GM23338 (cell line): Measurements from ENCODE around the gene PKN3. TPM values are rescaled to one million over a fixed set of nuclear protein-coding genes. Genes with fewer than 3 reads are reported as not detected.

Source experiments
- ATAC-seq: fragments of 200-7000 bp; cut with Tn5 transposase; 3 replicates; pipeline ENCODE4 v1.9.1; 2020
- DNase-seq: peaks from one replicate; pipeline ENCODE4 v3.0.0-alpha.2; 2015; ENCODE audit warnings: low spot score
- H2AFZ ChIP-seq: fragments of 200-600 bp; sonication (generic); 2 replicates; pipeline ENCODE4 v1.8.0; 2016; ENCODE audit warnings: antibody characterized with exemption, mild to moderate bottlenecking, moderate library complexity
- H3F3A ChIP-seq: fragments of 200-600 bp; sonication (generic); replicated peaks from 2 replicates; pipeline ENCODE4 v1.8.0; 2017; ENCODE audit warnings: antibody characterized with exemption, mixed run types, low read depth
- H3K27ac ChIP-seq: fragments of 200-600 bp; sonication (generic); 2 replicates; pipeline ENCODE4 v1.6.1; 2016; ENCODE audit warnings: low read depth
- H3K27me3 ChIP-seq: fragments of 200-600 bp; sonication (generic); 2 replicates; pipeline ENCODE4 v1.8.0; 2016; ENCODE audit warnings: mild to moderate bottlenecking, mixed run types, moderate library complexity; ENCODE audit not compliant: insufficient read depth
- H3K36me3 ChIP-seq: fragments of 200-600 bp; sonication (generic); 2 replicates; pipeline ENCODE4 v1.8.0; 2016; ENCODE audit warnings: mild to moderate bottlenecking; ENCODE audit not compliant: insufficient read depth
- H3K4me1 ChIP-seq: fragments of 200-600 bp; sonication (generic); 2 replicates; pipeline ENCODE4 v1.8.0; 2016; ENCODE audit warnings: mild to moderate bottlenecking, moderate library complexity; ENCODE audit not compliant: insufficient read depth
- H3K4me2 ChIP-seq: fragments of 200-600 bp; sonication (generic); 2 replicates; pipeline ENCODE4 v1.7.1; 2017; ENCODE audit warnings: mixed run types
- H3K4me3 ChIP-seq: fragments of 200-600 bp; sonication (generic); 2 replicates; pipeline ENCODE4 v1.6.1; 2016; ENCODE audit warnings: mixed run types
- H3K79me2 ChIP-seq: fragments of 200-600 bp; sonication (generic); replicated peaks from 2 replicates; pipeline ENCODE4 v1.8.0; 2017; ENCODE audit warnings: mild to moderate bottlenecking; ENCODE audit not compliant: insufficient read depth
- H3K9me2 ChIP-seq: fragments of 200-600 bp; sonication (generic); 2 replicates; pipeline ENCODE4 v1.8.0; 2017; ENCODE audit not compliant: insufficient read depth
- H4K20me1 ChIP-seq: fragments of 200-600 bp; sonication (generic); replicated peaks from 2 replicates; pipeline ENCODE4 v1.8.0; 2017; ENCODE audit warnings: mild to moderate bottlenecking; ENCODE audit not compliant: insufficient read depth
- H3K27ac Mint-ChIP-seq: 2 replicates; pipeline ENCODE4 v1.8.0; 2020; ENCODE audit warnings: inconsistent platforms, mild to moderate bottlenecking, moderate library complexity, mixed read lengths
- H3K27me3 Mint-ChIP-seq: 3 replicates; pipeline ENCODE4 v1.8.0; 2022; ENCODE audit warnings: low read depth, mild to moderate bottlenecking, moderate library complexity, mixed read lengths, inconsistent platforms; ENCODE audit not compliant: insufficient read depth, poor library complexity
- H3K36me3 Mint-ChIP-seq: 3 replicates; pipeline ENCODE4 v1.8.0; 2021; ENCODE audit warnings: low read depth, mild to moderate bottlenecking, inconsistent platforms, moderate library complexity, mixed read lengths
- H3K4me1 Mint-ChIP-seq: 3 replicates; pipeline ENCODE4 v1.8.0; 2020; ENCODE audit warnings: mild to moderate bottlenecking, inconsistent platforms, mixed read lengths
- H3K4me3 Mint-ChIP-seq: 3 replicates; pipeline ENCODE4 v1.8.0; 2021; ENCODE audit warnings: moderate library complexity, mild to moderate bottlenecking, inconsistent platforms, mixed read lengths
- H3K9me3 Mint-ChIP-seq: 3 replicates; pipeline ENCODE4 v1.8.0; 2020; ENCODE audit warnings: moderate library complexity, mild to moderate bottlenecking, inconsistent platforms, mixed read lengths
- CTCF ChIP-seq, 2 experiments: fragments of 200-600 bp in 1 of 2; sonication (generic) in 1 of 2; conservative IDR thresholded peaks; 2 replicates each; pipeline versions ENCODE4 v1.5.1 to v1.6.1; 2016 to 2017; ENCODE audit warnings: antibody characterized with exemption in 2 of 2, low read depth in 2 of 2, mild to moderate bottlenecking in 2 of 2, moderate library complexity in 1 of 2
- ETS1 ChIP-seq: IDR thresholded peaks from 2 replicates; pipeline ENCODE4 v1.6.1; 2016; ENCODE audit warnings: antibody characterized with exemption
- EZH2phosphoT487 ChIP-seq: fragments of 200-600 bp; sonication (generic); IDR thresholded peaks from one replicate; pipeline ENCODE4 v1.8.1; 2018; ENCODE audit warnings: antibody characterized with exemption; ENCODE audit not compliant: unreplicated experiment
- POLR2AphosphoS5 ChIP-seq: IDR thresholded peaks from 2 replicates; pipeline ENCODE4 v1.6.1; 2016; ENCODE audit warnings: antibody characterized with exemption, low read depth
- ZNF114 ChIP-seq: fragments of 250-450 bp; sonication (Bioruptor Pico); IDR thresholded peaks from 2 replicates; pipeline ENCODE4 v1.5.0; 2020; ENCODE audit warnings: mild to moderate bottlenecking, moderate library complexity
- ZNF462 ChIP-seq: fragments of 250-450 bp; sonication (Bioruptor Pico); IDR thresholded peaks from 2 replicates; pipeline ENCODE4 v1.5.0; 2020; ENCODE audit warnings: mild to moderate bottlenecking, moderate library complexity
- polyA plus RNA-seq: library from polyadenylated mRNA; unstranded; fragments of >200 nt; fragmentation: Nextera tagmentation; extraction: Ambion mirVana; gene quantifications from 2 replicates; pipeline ENCODE4 v1.2.1, GENCODE V29; 2016
- total RNA-seq: library from RNA; depleted of rRNA; stranded (reverse); fragments of >200 nt; shearing (Covaris generic); gene quantifications from 2 replicates; pipeline ENCODE4 v1.2.3, GENCODE V29; 2014

PKN3 gene
- total and polyA plus RNA-seq, 2 experiments from 2014 or later, result 6.2 to 17.7 TPM

- TF ChIP-seq EZH2phosphoT487 (no peak), CTCF (conservative IDR thresholded peaks at IDR 0.05; ENCODE audit: low read depth in 2 of 2) (peak; percentile 40 to 79), POLR2AphosphoS5 (no peak), ETS1 (no peak), ZNF114 (no peak), ZNF462 (CRISPR knock-in tag) (no peak)
- Mint-ChIP-seq H3K27ac (peak overlapping the region; percentile 87), H3K4me1 (peaks cover 9% of the 10 kb centered on the region), H3K4me3 (no peak overlapping the region), H3K36me3 (no peaks in the 10 kb centered on the region), H3K9me3 (no peaks in the 10 kb centered on the region), H3K27me3 (peaks cover 8% of the 10 kb centered on the region)
- no peaks in the 10 kb centered on the region for H3K36me3 ChIP-seq
- H4K20me1 ChIP-seq, result no peaks in the 10 kb centered on the region
- H3K4me2 ChIP-seq, result no peak overlapping the region
- H3K27ac ChIP-seq, result peak overlapping the region; percentile 63; the same call in 1 of the 2 replicates
- peaks cover 5% of the 10 kb centered on the region; the same call in 1 of the 2 replicates for H3K4me1 ChIP-seq
- ATAC-seq, result peak; percentile 84
- H3F3A ChIP-seq, result 0 out of 2 replicates have a peak, but pooled peaks cover 5% of the 10 kb centered on the region
- DNase-seq, result peak; percentile 68
- 0 out of 2 replicates have a peak, but pooled peaks cover 2% of the 10 kb centered on the region for H3K79me2 ChIP-seq
- H2AFZ ChIP-seq, result no peak overlapping the region
- no peak overlapping the region for H3K4me3 ChIP-seq
- no peaks in the 10 kb centered on the region for H3K27me3 ChIP-seq
- no peaks in the 10 kb centered on the region for H3K9me2 ChIP-seq
Observed at GRCh38 chr9:128764361-128764760, 62.1 kb downstream of the PKN3 start.
